Stimulated activated CD8-positive, alpha-beta memory T cell treated with anti-CD3 and anti-CD28 coated beads, Interleukin-7, amount 100 ng/mL, for 24 hours (primary cell): Measurements from ENCODE around the gene HNF1A.

Experiments used
- DNase-seq: peaks from one replicate; pipeline ENCODE4 v3.0.0-alpha.2; 2020; ENCODE audit warnings: low read depth

HNF1A gene

DNA sequence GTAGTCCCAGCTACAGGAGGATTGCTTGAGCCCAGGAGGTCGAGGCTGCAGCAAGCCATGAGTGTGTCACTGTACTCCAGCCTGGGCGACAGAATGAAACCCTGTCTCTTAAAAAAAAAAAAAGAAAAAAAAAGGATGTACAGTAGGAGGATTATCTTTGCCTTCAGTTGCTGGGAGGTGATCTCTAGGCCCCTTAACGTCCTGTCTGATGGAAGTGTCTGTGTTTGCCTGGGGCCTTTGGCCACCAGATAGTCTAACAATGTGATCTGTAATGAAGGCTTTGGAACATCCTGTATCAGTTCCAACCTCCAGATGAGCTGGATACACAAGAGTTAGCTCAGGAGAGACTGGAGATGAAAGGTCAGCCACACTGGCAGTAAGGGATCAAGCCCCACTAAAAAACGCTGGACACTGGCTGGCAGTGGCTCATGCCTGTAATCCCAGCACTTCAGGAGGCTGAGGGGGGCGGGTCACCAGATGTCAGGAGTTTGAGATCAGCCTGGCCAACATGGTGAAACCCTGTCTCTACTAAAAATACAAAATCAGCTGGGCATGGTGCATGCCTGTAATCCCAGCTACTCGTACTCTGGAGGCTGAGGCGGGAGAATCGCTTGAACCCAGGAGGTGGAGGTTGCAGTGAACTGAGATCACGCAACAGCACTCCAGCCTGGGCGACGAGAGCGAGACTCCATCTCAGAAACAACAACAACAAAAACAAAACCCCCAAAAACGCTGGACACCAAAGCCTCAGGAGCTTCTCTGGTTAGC is 19.0 kb upstream of the HNF1A start:
- no peak for DNase-seq

DNA sequence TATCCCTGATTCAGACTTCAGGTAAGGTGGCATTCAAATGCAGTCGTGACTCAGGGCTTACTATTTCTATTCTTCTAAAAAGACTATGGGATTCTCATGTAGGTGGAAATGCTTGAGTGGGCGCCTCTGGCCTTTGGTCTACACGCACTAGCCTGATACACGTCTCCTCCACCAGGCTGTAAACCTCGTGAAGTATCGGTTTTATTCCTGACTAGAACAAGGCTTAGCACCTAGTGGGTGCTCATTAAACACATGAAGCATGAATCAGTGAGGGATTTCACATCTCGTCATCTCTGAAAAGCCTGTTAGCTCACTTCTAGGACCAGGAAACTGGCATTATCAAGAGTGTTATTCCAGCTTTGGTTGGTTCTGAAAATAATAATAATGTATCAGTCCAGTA is 17.7 kb upstream of the HNF1A start:
- DNase-seq: no peak

DNA sequence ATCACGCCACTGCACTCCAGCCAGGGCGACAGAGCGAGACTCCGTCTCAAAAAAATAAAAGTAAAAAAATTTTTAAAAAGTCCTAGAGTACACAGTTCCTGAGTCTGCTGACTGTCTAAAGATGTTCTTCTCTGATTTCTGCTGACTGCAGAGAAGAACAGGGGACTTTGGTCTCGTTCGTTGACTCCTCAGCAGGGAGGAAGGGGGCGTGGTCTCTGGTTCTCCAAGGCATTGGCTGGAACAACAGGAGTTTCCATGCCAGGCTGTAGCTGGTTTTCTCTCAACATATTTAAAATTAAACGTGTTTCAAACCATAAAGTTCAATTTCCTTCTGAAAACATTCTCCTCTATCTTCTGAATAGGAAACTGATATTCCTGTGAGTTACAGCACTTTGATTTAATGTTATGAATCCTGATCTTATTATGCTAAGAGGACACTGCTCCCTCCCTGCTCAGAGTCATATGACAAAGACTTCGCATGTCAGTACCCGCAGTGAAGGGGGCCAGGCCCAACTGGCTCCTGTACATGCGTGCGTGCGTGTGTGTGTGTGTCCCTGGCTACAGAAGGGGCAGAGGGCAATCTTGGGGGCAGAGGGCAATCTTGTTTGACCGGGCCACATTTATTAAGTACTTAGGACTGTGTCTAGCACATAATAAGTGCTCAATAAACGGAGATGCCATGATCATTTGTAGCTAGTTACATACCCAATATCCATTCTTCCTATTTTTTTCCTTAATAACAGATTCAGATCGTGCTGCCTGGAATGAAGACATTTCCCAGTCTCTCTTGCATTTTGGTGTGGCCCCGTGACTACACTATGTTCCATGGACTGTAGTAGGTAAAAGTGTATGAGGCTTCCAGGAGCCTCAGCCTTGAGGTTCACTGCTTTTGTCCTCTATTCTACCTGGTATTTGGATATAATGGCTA is 16.5 kb upstream of the HNF1A start:
- DNase-seq: no peak

DNA sequence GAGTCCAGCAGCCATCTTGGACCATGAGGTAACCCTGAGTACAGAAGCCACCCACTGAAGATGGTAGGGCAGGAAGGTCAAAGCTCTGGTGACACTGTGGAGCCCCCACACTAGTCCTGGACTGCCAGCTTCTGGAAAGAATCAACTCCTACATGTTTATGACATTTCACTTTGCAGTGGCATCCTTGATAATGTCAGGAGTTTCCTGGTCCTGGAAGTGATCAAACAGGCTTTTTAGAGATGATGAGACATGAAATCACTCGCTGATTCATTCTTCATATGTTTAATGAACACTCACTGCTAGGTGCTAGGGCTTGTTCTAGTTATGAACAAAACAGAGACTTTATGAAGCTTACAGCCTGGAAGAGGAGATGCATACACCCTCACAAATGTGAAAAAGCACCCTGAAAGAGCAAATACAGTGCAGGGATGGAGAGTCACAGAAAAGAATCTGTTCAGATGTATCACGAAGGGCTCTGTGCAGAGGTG is 15.8 kb upstream of the HNF1A start:
- no peak for DNase-seq

DNA sequence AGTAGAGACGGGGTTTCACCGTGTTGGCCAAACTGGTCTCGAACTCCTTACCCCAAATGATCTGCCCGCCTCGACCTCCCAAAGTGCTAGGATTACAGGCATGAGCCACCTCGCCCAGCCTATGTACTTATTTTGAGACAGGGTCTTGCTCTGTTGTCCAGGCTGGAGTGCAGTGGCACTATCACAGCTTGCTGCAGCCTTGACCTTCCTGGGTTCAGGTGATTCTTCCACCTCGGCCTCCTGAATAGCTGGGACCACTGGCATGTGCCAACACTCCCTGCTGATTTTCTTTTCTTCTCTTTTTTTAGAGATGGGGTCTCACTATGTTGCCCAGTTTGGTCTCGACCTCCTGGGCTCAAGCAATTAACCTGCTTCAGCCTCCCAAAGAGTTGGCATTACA is 14.0 kb upstream of the HNF1A start:
- no peak for DNase-seq

DNA sequence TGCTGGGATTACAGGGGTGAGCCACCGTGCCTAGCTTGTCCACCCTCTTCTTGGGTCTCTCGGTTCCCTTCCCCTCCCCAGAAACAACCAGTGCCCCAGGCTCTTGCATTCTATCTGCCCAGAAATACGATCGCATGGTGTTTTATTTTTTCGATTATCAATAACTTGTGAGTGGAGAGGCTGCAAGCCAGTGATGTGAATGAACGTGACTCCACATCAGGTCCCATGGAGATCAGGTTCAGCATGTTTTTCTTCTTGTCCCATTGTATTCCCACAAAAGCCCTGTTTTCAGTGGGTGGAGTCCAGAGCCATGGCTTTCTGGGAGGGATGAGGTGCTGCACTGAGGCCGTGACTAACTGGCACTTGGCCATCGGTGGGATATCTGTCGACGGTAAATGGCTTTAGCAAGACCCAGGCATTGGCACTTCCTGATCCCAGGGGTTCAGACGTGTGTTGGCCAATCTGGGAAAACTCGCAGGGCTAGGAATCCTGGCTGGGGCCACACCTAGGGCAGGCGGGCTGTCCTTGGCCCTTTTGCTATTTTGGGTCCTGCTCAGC is 12.7 kb upstream of the HNF1A start:
- no peak for DNase-seq

DNA sequence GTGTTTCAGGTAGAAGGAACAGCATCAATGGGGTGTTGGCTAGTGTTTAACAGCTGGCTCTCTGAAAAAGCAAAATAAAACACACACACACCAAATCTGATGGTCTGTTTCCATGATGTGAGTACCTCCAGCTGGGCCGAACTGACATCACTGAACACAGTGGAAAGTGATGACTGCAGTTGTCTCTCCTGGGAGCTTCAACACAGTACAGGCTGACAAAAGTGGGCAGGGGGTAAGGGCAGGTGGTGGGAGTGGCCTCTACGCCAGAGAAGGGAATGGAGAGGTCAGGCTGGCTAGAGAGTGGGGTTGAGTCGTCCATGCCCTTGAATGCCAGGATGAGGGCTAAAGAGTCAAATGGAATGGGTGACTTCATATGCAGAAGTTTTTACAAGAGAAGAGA is 8.0 kb upstream of the HNF1A start:
- DNase-seq: no peak

DNA sequence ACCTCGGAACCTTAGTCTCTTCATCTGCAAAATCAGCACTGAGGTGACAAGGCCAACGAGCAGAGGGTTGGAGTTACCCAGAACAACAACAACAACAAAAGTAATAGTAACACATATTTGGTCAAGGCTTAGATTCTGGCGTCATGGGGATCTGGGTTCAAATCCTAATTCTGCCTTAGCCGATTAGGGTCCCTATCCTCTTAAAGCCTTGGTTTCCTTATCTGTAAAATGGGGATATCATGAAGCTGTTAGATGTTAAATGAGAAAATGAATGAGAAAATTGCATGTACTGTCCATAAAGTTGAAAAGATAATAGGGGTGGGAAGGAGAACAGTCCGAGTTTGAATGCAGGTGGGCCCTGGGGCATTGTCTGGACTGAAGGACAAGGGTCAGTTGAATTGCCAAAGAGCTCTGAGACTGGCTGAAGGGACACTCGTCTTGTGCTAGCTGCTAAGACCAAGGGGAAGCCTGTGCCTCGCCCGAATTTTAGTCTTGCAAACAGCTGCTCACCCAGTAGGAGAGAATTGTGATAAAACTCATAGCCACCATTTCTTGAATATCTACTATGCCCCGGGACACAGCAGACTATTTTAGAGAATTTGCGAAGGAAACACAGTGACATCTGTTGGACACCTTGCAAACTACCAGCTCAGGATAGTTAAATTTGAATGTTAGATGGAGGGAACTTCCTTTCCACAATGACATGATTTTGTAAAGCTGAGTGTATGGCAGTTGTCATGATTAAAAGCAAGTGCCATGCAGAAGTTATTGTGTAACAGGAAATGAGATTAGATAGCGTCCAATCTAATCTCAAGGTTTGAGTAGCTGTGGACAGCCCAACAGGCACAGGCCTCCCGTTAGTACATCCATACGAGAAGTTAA is 6.8 kb upstream of the HNF1A start:
- no peak for DNase-seq

DNA sequence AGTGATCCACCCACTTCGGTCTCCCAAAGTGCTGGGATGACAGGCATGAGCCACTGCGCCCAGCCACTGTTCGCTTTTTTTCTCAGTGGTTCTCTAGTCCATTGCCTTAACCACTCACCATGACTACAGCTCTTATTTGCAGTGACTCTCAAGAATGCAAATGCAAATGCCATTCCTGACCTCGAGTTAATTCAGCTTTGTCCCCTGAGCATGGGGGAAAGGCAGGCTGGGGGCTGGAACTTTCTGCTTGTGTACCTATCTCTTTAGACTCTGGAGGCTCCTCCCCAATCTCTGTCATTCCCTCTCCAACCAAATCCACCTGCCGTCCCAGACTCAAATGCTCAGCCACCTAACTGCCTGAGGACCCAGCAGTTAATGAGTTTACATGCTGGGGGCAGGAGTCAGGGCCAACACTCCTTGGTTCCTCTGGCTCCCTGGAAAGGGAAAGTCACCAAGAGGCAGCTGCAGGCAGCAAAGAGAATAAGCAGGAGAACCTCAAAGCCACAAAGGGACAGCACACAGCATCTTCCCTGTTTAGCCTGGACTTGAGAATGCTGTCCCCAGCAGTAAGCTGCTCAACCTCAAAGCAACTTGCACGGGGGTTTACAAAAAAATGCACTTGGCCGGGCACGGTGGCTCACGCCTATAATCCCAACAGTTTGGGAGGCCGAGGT is 5.3 kb upstream of the HNF1A start:
- no peak for DNase-seq

DNA sequence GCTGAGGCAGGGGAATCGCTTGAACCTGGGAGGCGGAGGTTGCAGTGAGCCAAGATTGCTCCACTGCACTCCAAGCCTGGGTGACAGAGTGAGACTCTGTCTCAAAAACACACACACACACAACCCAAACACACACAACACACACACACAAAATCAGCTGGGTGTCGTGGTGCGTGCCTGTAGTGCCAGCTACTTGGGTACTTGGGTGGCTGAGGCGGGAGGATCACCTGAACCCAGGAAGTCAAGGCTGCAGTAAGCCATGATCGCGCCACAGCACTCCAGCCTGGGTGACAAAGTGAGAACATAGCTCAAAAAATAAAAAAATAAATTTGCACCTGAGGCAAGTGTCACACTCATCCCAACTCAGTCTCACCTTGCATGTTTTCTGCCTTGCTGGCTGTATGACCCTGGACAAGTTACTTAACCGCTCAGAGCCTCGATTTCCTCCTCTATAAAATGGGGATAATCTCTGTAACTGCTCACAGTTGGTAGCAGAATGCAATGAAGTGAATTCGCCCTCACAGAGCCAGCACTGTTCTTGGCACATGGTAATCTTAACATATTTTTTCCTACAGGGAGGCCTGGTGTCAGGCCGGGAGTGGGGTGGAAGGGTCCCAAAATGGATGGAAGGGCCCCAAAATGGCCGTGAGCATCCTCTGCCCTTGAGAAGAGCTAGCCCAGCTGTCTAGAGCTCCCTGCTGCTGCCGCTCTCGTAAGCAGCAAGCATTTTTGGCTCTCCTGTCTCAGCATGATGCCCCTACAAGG is 630 bp upstream of the HNF1A start:
- DNase-seq: no peak

DNA sequence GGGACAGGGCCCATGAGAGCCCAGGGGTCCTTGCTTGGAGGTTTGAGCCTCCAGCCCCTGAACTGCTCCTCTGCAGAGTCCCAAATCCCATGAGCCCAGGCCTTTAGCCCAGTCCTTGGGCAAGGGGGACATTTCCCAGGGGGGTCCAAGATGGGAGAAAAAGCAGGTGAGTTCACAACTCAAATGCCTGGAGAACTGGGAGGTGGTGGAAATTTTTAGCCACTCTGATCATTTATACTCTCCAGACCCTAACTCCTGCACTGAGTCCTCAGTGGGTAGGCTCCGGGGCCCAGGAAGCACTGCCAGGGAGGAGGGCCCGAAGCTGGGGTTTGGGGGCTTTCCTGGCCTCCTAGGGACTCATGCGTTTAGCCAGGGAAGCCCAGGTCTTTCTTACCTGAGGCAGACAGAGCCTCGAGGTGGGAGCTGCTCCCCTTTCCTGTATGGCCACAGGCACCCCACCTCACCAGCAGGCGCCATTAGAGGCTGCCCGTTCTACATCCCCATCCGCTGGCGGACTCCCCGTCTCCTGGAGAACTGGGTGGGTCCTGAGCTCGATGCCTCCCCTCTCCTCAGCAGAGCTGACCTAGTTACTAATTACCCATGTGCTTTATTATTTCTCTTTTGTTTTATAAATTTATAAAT is 998 bp downstream of the HNF1A start:
- DNase-seq: no peak

DNA sequence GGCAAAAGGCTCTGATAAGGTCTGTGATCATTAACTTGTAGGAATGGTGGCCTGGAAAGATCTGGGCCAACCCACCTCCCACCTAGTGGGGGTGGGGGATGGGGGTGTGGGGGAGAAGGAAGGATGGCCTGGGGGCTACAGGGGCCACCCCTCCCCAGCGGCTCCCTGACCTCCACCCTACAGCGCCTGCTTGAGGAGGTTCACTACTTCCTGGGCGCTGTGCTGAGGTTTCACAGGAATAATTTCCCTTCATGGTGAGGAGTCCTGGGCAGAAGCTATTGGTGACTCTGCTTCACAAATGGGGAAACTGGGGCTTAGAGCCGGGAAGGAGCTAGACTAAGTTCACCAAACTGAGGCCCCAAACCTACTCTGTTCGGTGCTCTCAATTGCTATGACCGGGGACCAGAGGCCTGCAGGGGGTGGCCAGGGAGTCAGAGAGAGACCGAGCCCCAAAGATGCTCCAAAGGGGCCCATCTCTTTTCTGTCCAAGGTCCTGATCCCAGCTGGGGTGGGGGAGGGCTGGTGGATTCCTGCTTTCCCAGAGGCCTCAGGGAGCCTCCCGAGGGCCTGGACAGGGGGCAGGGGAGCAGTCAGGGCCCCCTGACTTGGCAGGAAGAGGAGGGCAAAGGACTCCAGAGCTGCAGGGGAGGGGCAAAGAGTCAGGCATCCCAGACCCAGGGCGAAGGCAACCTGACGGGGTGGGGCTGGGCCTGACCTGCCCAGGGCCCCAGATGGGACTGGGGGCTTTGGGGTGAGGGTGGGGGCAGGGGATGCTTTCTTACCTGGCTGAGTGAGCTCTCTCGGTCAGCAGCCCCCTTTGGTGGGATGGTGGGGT is 1.7 kb downstream of the HNF1A start:
- DNase-seq: no peak

DNA sequence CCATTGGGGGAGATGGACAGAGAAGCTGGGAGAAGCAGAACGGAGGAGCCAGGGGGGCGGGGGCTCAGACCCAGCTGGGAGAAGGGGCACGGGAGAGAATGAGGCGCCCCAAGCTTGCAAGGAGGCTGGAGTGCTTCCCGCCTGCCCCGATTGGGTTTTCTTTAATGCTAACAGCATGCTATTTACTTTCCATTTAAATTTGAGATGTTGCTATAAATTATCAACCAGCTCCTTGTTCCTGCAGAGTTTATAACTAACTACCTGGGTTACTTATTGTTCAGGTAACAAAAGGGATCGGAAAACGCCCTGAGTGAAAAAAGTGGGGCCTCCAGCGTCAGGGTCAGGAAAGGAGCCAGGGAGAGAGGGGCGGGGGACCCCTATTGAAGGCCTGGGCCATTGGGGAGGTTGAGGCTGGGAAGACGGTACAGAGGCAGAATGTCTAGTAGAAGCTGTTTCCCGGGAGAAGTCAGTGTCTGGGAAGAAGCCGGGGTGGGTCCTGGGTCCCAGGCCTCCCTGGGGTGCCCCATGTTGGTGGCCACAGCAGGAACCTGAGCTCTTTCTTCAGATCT is 2.5 kb downstream of the HNF1A start:
- no peak for DNase-seq

DNA sequence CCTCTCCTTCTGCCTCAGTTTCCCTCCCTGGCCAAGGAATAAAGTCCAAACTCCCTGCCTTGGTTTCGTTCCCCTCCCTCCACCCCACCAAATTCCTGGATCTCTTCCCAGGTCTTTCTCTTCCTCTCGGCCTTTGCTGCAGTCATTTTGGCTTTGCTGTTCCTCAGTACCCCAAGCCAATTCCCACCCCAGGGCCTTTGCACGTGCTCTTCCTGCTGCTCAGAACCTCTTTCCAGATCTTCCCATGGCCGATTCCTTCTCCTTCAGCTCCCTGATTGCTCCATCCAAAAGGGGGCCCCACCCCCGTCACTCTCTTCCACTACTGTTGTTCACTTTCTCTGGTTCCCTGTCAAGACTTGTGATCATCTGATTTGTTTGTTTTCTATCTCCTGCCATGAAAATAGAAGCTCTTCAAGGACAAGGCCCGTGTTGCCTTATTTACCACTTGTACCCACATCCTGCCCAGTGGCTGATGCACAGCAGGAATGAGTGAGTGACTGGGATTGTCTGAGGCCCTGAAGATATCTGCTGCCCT is 3.1 kb downstream of the HNF1A start:
- DNase-seq: no peak

DNA sequence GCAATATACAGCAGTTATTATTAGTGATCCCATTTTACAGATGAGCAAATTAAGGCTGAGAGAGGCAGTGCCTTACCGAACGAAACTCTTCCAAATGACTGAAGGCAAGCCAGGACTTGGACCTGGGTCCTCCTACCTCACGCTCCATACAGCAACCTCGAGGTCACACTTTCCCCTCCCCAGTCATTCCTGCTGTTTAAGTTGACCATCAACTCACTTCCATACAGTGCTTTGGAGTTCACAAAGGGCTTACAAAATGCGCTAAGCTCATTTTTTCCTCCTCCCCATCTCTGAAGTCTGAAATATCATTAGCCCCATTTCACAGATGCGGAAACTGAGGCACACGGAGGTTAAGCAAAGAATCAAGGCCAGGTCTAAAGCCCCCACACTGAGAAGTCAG is 4.3 kb downstream of the HNF1A start:
- no peak for DNase-seq

DNA sequence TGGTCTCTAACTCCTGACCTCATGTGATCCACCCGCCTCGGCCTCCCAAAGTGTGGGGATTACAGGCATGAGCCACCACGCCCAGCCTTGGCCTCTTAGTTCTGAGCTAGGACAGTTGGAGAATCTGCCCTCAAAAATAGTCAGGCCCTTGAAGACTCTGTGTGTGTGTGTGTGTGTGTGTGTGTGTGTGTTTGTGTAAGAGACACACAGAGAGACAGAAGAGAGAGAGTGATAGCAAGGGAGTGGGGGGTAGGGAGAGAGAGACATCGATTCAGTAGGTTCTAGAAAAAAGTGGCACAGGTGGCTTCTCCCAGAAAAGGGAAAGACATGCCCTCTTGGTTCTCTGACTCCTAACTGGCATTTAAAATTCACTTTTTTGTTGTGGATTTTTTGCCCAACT is 5.4 kb downstream of the HNF1A start:
- DNase-seq: no peak

DNA sequence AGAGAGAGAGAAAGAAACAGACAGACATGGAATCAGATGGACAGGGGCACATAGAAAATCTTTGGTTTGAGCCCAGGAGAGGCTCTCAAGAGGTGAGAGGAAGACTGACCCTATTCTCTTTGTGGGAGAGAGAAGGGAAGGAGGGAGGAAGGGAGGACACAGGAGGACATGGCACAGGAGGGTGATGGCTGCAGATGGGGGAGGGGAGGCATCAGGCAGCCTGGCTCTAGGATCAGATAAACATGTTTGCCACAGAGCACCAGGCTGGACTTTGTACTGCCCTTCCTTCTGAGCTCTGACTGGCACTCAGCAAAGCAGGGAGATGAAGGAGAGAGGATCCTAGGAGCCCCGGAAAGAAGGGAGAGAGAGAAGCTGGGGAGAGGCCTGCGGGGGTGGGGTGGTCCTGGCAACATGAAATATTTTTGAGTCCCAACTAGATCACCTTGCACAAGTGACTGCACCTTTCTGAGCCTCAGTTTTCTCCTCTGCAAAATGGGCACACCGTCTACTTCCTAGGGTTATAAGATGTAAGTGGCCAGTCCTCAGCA is 6.1 kb downstream of the HNF1A start:
- no peak for DNase-seq

DNA sequence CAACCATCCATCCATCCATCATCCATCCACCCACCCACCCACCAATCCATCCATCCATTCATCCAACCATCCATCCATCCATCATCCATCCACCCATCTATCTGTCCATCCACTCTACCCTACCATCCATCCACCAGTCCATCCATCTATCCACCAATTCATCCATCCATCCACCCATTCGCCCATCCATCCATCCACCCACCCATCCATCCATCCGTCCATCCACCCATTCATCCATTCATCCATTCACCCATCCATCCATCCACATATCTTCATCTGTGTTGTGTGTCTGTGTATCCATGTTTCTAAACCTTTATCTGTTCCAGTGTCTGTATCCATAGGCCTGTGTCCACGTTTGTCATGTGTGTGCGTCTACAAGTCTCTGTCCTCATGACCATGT is 9.9 kb downstream of the HNF1A start:
- no peak for DNase-seq
